ENCODE results near the gene PAX5. TPM values are rescaled to one million over a fixed set of nuclear protein-coding genes. Genes with fewer than 3 reads are reported as not detected.

PAX5 gene
- total RNA-seq, 3 donors from 2014 or later = 1.2 to 8.6 (median 1.7) TPM

GRCh38 chr9:36913393-36914211 is 120.5 kb downstream of the PAX5 start:
- H3K27me3 Mint-ChIP-seq (ENCODE audit: low read depth) = peaks cover 26% of the 10 kb centered on the region
- no peaks in the 10 kb centered on the region for H3K36me3 Mint-ChIP-seq (ENCODE audit: insufficient read depth)
- ATAC-seq (no peak), DNase-seq (no peak)
- H3K4me1 Mint-ChIP-seq (ENCODE audit: low read depth) = peaks cover 2% of the 10 kb centered on the region
- H3K4me3 Mint-ChIP-seq = no peak overlapping the region
- no peaks in the 10 kb centered on the region for H3K9me3 Mint-ChIP-seq

- DNase-seq (no peak), ATAC-seq (no peak)
- Mint-ChIP-seq H3K27me3 (ENCODE audit: low read depth) (peaks cover 26% of the 10 kb centered on the region), H3K9me3 (no peaks in the 10 kb centered on the region), H3K4me1 (ENCODE audit: low read depth) (peaks cover 2% of the 10 kb centered on the region), H3K4me3 (no peak overlapping the region), H3K36me3 (ENCODE audit: insufficient read depth) (no peaks in the 10 kb centered on the region)
These were observed 121.4 kb downstream of the PAX5 start for GRCh38 chr9:36912620-36913019.

GRCh38 chr9:36911601-36912412 is 122.3 kb downstream of the PAX5 start:
- peaks cover 2% of the 10 kb centered on the region for H3K4me1 Mint-ChIP-seq (ENCODE audit: low read depth)
- peaks cover 30% of the 10 kb centered on the region for H3K27me3 Mint-ChIP-seq (ENCODE audit: low read depth)
- H3K4me3 Mint-ChIP-seq = no peak overlapping the region
- DNase-seq (no peak), ATAC-seq (no peak)
- no peaks in the 10 kb centered on the region for H3K36me3 Mint-ChIP-seq (ENCODE audit: insufficient read depth)
- no peaks in the 10 kb centered on the region for H3K9me3 Mint-ChIP-seq

GRCh38 chr9:36911037-36911436 is 123.0 kb downstream of the PAX5 start:
- Mint-ChIP-seq H3K36me3 (ENCODE audit: insufficient read depth) (no peaks in the 10 kb centered on the region), H3K9me3 (no peaks in the 10 kb centered on the region), H3K27me3 (ENCODE audit: low read depth) (peaks cover 32% of the 10 kb centered on the region), H3K4me3 (no peak overlapping the region), H3K4me1 (ENCODE audit: low read depth) (peaks cover 2% of the 10 kb centered on the region)
- DNase-seq (no peak), ATAC-seq (no peak)

GRCh38 chr9:36906492-36906891 is 127.6 kb downstream of the PAX5 start:
- Mint-ChIP-seq H3K27me3 (ENCODE audit: low read depth) (peaks cover 36% of the 10 kb centered on the region), H3K4me3 (no peak overlapping the region), H3K9me3 (no peaks in the 10 kb centered on the region), H3K36me3 (ENCODE audit: insufficient read depth) (no peaks in the 10 kb centered on the region), H3K4me1 (ENCODE audit: low read depth) (peaks cover 1% of the 10 kb centered on the region)
- DNase-seq (no peak), ATAC-seq (no peak)

- Mint-ChIP-seq H3K4me1 (ENCODE audit: low read depth) (no peaks in the 10 kb centered on the region), H3K4me3 (no peak overlapping the region), H3K36me3 (ENCODE audit: insufficient read depth) (no peaks in the 10 kb centered on the region), H3K27me3 (ENCODE audit: low read depth) (peaks cover 35% of the 10 kb centered on the region), H3K9me3 (no peaks in the 10 kb centered on the region)
- no peak for ATAC-seq
- no peak for DNase-seq
These were observed 128.7 kb downstream of the PAX5 start for GRCh38 chr9:36905101-36906066.

- H3K4me1 Mint-ChIP-seq (ENCODE audit: low read depth) = no peaks in the 10 kb centered on the region
- DNase-seq (no peak), ATAC-seq (peak; percentile 58 to 78)
- H3K9me3 Mint-ChIP-seq = no peaks in the 10 kb centered on the region
- no peaks in the 10 kb centered on the region for H3K36me3 Mint-ChIP-seq (ENCODE audit: insufficient read depth)
- H3K4me3 Mint-ChIP-seq = no peak overlapping the region
- peaks cover 33% of the 10 kb centered on the region for H3K27me3 Mint-ChIP-seq (ENCODE audit: low read depth)
These were observed 130.3 kb downstream of the PAX5 start for GRCh38 chr9:36903541-36904435.

GRCh38 chr9:36902861-36903524 is 131.1 kb downstream of the PAX5 start:
- Mint-ChIP-seq H3K4me3 (no peak overlapping the region), H3K9me3 (no peaks in the 10 kb centered on the region), H3K36me3 (ENCODE audit: insufficient read depth) (no peaks in the 10 kb centered on the region), H3K4me1 (ENCODE audit: low read depth) (no peaks in the 10 kb centered on the region), H3K27me3 (ENCODE audit: low read depth) (peaks cover 33% of the 10 kb centered on the region)
- no peak for ATAC-seq
- DNase-seq = no peak

GRCh38 chr9:36902080-36902716 is 131.9 kb downstream of the PAX5 start:
- no peak for ATAC-seq
- Mint-ChIP-seq H3K4me3 (no peak overlapping the region), H3K27me3 (ENCODE audit: low read depth) (peaks cover 29% of the 10 kb centered on the region), H3K36me3 (ENCODE audit: insufficient read depth) (no peaks in the 10 kb centered on the region), H3K4me1 (ENCODE audit: low read depth) (no peaks in the 10 kb centered on the region), H3K9me3 (no peaks in the 10 kb centered on the region)
- DNase-seq = no peak

- no peaks in the 10 kb centered on the region for H3K9me3 Mint-ChIP-seq
- H3K4me1 Mint-ChIP-seq (ENCODE audit: low read depth) = no peaks in the 10 kb centered on the region
- no peak overlapping the region for H3K4me3 Mint-ChIP-seq
- DNase-seq (no peak), ATAC-seq (no peak)
- H3K27me3 Mint-ChIP-seq (ENCODE audit: low read depth) = peaks cover 28% of the 10 kb centered on the region
- no peaks in the 10 kb centered on the region for H3K36me3 Mint-ChIP-seq (ENCODE audit: insufficient read depth)
These were observed 132.5 kb downstream of the PAX5 start for GRCh38 chr9:36901528-36901927.

- DNase-seq (no peak), ATAC-seq (no peak)
- no peaks in the 10 kb centered on the region for H3K4me1 Mint-ChIP-seq (ENCODE audit: low read depth)
- H3K27me3 Mint-ChIP-seq (ENCODE audit: low read depth) = peaks cover 25% of the 10 kb centered on the region
- no peaks in the 10 kb centered on the region for H3K9me3 Mint-ChIP-seq
- no peaks in the 10 kb centered on the region for H3K36me3 Mint-ChIP-seq (ENCODE audit: insufficient read depth)
- H3K4me3 Mint-ChIP-seq = no peak overlapping the region
These were observed 133.2 kb downstream of the PAX5 start for GRCh38 chr9:36900856-36901220.

GRCh38 chr9:36900136-36900855 is 133.8 kb downstream of the PAX5 start:
- no peaks in the 10 kb centered on the region for H3K4me1 Mint-ChIP-seq (ENCODE audit: low read depth)
- peaks cover 19% of the 10 kb centered on the region for H3K27me3 Mint-ChIP-seq (ENCODE audit: low read depth)
- ATAC-seq = no peak
- H3K36me3 Mint-ChIP-seq (ENCODE audit: insufficient read depth) = no peaks in the 10 kb centered on the region
- DNase-seq = no peak
- no peak overlapping the region for H3K4me3 Mint-ChIP-seq
- H3K9me3 Mint-ChIP-seq = no peaks in the 10 kb centered on the region

All from activated T-cell treated with anti-CD3 and anti-CD28 coated beads, Interleukin-2, amount 50 U/mL, for 4 hours (primary cell).